Fibroblast of the aortic adventitia (primary cell): Measurements from ENCODE around the gene SLC16A13. TPM values are rescaled to one million over a fixed set of nuclear protein-coding genes. Genes with fewer than 3 reads are reported as not detected.
"Not testable (repeated sequence)": the region's sequence is repeated elsewhere in the genome, so short reads cannot be mapped to it uniquely, and the experiment has no call there.

Experiments used
- DNase-seq: peaks from one replicate; pipeline ENCODE4 v3.0.0-alpha.2; 2010; ENCODE audit warnings: low read depth
- H3K4me3 ChIP-seq: 2 replicates; pipeline ENCODE4 v1.5.1; 2011; ENCODE audit warnings: low read depth, mild to moderate bottlenecking, control low read depth, low read length, moderate library complexity
- total RNA-seq: library from RNA; depleted of rRNA; stranded (reverse); fragments of >200 nt; gene quantifications from 2 replicates; pipeline ENCODE4 v1.2.3, GENCODE V29; 2012; ENCODE audit warnings: low replicate concordance
- TF ChIP-seq, protein P1 (sequence below): IDR thresholded peaks from 2 replicates; pipeline ENCODE4 v1.5.1; 2011; ENCODE audit warnings: mild to moderate bottlenecking, low read length, control low read depth, inconsistent platforms; ENCODE audit not compliant: insufficient read depth

SLC16A13 gene
- total RNA-seq, 1 donor, result 0.72 TPM

DNA sequence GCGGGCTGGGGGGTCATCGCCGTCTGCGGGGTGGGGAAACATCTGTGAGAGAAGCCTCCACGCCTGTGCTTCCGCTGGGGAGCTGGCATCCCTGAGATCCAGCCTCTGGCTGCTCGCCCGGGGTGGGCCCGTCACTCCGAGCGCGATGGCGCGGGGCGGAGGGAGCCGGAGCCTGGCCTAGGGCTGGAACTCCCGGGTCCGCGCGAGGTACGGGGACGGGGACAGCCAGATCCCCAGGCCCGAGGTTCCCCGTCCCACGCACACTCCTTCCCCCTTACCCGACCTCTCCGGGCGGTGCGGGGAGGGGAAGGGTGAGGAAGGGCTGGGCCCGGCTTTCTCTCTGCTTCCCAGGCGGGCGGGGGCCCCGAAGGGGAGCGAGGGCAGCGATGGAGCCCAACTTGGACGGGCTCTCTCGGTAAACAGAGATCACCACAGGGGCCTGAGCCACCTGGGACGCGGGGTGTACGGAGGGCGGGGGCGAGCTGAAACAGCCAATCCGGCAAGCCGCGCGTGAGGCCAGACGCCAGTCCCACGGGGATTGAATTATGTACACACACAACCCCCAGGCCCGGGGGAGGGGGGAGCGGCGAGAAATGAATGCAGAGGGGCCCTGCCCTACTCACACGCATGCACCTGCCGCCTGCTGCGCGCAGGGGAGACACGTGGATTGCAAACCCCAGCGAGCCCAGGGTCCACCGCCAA is 7.8 kb downstream of the SLC16A13 start, which contains the start of gene SLC16A11:
SLC16A11 (minus strand) TSS at position 596 of the 702 bp plus-strand sequence; CDS start at position 17, 579 bp downstream.
- peak within 1 kb of the TSS; percentile 56 for H3K4me3 ChIP-seq
- peak; percentile 31 for DNase-seq
- TF ChIP-seq, protein P1, sequence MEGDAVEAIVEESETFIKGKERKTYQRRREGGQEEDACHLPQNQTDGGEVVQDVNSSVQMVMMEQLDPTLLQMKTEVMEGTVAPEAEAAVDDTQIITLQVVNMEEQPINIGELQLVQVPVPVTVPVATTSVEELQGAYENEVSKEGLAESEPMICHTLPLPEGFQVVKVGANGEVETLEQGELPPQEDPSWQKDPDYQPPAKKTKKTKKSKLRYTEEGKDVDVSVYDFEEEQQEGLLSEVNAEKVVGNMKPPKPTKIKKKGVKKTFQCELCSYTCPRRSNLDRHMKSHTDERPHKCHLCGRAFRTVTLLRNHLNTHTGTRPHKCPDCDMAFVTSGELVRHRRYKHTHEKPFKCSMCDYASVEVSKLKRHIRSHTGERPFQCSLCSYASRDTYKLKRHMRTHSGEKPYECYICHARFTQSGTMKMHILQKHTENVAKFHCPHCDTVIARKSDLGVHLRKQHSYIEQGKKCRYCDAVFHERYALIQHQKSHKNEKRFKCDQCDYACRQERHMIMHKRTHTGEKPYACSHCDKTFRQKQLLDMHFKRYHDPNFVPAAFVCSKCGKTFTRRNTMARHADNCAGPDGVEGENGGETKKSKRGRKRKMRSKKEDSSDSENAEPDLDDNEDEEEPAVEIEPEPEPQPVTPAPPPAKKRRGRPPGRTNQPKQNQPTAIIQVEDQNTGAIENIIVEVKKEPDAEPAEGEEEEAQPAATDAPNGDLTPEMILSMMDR, result no peak

DNA sequence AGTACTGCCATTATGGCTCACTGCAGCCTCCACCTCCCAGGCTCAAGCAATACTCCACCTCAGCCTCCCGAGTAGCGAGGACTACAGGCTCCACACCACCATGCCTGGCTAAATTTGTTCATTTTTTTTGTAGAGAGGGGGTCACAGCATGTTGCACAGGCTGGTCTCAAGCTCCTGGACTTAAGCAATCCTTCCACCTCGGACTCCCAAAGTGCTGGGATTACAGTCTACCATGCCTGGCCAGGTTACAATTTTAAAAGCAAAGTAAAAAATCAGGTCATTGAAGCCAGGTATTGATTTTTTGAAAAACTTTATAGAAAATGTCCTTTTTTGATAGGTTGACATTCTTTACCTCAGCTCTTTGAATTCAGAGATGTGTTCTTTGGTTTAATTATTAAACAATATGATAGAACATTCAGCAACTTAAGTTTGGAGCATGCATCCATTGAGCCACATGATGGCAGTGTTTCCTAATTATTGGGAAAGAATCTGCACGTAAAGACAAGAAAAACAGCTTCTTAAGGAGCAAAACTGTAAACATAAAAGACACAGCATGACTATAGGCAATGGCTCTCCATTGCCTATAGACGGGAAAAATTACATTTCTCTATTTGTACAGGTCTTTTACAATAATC is 9.8 kb downstream of the SLC16A13 start:
- peak; percentile 91 for DNase-seq

DNA sequence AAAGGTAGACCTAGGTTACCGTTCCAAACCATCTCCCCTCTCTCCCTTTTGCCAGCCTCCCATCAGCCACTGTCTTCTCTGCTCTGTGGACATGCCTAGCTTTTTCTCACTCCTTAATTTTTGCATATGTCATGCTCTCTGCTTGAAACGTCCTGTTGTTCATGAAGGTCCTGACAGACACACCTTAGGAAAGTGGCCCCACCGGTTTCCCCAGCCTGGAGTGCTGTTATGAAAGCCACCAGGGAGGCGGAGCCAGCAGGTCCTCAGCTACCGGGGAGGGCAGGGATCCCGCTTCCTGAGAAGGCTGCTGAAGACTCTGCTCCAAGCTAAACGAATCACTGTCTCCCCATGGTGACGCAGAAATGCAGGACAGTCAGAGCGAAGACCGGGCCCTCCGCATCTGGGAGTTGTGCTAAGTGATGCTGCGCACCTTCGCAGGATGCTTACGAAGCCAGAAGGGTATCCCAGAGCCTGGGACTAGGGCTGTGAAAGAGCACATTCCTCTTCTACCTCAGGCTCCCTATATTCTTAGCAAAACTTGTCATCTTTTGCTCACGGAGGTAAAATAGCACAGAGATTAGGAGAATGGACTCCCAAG is 10.4 kb downstream of the SLC16A13 start:
- DNase-seq, result no peak
- TF ChIP-seq, protein P1, result no peak
- no peak overlapping the region for H3K4me3 ChIP-seq

More for the DNA sequence above, 9.8 kb downstream of the SLC16A13 start:
- H3K4me3 ChIP-seq, result no peak overlapping the region
- TF ChIP-seq, protein P1, result peak; percentile 76

DNA sequence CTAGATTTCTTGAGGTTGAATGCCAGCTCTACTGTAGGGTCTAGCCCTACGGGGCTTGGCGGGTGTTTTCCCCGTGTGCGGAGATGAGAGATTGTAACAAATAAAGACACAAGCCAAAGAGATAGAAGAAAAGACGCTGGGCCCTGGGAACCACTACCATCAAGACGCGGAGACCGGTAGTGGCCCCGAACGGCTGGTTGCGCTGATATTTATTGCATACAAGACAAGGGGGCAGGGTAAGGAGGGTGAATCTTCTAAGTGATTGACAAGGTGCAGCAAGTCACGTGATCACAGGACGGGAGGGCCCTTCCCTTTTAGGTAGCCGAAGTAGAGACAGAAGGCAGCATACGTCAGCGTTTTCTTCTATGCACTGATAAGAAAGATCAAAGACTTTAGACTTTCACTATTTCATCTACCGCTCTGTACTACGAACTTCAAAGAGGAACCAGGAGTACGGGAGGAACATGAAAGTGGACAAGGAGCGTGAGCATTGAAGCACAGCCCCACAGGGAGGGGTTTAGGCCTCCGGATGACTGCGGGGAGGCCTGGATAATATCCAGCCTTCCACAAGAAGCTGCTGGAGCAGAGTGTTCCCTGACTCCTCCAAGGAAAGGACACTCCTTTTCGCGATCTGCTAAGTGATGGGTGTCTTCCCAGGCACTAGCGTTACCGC is 11.0 kb downstream of the SLC16A13 start:
- DNase-seq, result peak; percentile 20
- not testable (repeated sequence) for H3K4me3 ChIP-seq

DNA sequence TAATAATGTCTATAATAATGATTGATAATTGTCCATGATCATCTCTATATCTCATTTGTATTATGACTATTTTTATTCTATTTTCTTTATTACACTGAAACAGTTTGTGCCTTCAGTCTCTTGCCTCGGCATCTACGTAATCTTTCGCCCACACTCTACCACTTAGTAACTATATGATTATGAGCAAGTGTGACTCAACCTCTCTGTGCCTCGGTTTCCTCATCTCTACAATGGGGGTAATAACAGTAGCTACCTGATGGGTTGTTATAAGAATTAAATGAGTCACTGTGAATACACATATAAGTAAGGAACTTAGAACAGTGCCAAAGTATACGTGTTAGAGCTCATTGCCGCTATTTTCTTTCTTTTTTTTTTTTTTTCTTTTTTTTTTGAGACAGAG is 11.8 kb downstream of the SLC16A13 start:
- no peak for DNase-seq
- TF ChIP-seq, protein P1, result no peak
- no peak overlapping the region for H3K4me3 ChIP-seq

DNA sequence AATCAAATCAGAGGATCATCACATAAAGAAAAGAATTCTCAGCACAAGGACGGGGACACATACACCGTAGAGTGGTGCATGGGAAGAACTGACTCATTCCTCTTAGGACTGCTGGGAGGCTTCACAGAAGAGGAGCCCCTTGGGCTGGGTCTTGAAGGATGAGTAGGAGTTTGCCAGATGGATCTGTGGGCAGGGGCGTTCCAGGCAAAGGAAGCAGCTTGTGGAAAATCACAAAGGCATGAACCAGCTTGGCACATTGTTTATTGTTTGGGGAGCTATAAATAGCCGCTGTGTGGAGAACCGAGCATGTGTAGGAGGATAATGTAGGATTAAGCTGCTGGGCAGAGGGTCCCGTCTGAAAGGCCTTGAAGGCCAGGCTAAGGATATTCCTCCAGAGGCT is 13.2 kb downstream of the SLC16A13 start:
- TF ChIP-seq, protein P1, result no peak
- no peak overlapping the region for H3K4me3 ChIP-seq
- no peak for DNase-seq

DNA sequence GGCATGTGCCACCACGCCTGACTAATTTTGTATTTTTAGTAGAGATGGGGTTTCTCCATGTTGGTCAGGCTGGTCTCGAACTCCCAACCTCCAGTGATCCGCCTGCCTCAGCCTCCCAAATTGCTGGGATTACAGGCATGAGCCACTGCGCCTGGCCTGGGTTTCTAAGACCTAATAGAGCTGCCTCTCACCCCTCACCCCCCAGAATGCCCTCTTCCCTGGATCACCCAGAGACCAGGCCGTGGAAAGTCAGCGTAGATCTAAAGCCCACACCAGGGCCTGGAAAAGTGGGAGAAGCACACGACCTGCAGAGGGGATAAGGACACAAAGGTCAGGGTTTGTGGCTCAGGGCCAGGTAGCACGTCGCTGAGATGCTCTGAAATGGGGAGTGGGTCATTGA is 14.8 kb downstream of the SLC16A13 start:
- H3K4me3 ChIP-seq, DNase-seq: not testable (repeated sequence)
